ENCODE results near the gene CER1. TPM values are rescaled to one million over a fixed set of nuclear protein-coding genes. Genes with fewer than 3 reads are reported as not detected.
"Not testable (repeated sequence)": the region's sequence is repeated elsewhere in the genome, so short reads cannot be mapped to it uniquely, and the experiment has no call there.

The CER1 gene
- total RNA-seq, 1 experiment from 2014 or later: not detected

- Histone ChIP-seq H3K36me3 (peaks cover 64% of the 10 kb centered on the region), H3K9me3 (peaks cover 19% of the 10 kb centered on the region), H3K4me3 (no peak overlapping the region), H3K27me3 (no peaks in the 10 kb centered on the region)
- DNase-seq: peak; percentile 94
These were observed 35.4 kb downstream of the CER1 start for GRCh38 chr9:14687042-14687719.

- peaks cover 69% of the 10 kb centered on the region for H3K36me3 ChIP-seq
- DNase-seq: no peak
- peaks cover 25% of the 10 kb centered on the region for H3K9me3 ChIP-seq
- no peak overlapping the region for H3K4me3 ChIP-seq
- no peaks in the 10 kb centered on the region for H3K27me3 ChIP-seq
These were observed 36.4 kb downstream of the CER1 start for GRCh38 chr9:14686168-14686567.

- not testable (repeated sequence) for H3K27me3 ChIP-seq, DNase-seq
These were observed 39.9 kb downstream of the CER1 start for GRCh38 chr9:14682616-14683015.

GRCh38 chr9:14678776-14679175, 43.8 kb downstream of the CER1 start:
- DNase-seq: no peak
- H3K4me3 ChIP-seq: no peak overlapping the region
- H3K27me3 ChIP-seq: no peaks in the 10 kb centered on the region
- H3K36me3 ChIP-seq: peaks cover 80% of the 10 kb centered on the region
- peaks cover 12% of the 10 kb centered on the region for H3K9me3 ChIP-seq

More at GRCh38 chr9:14682616-14683015, 39.9 kb downstream of the CER1 start:
- H3K4me3 ChIP-seq: not testable (repeated sequence)
- peaks cover 25% of the 10 kb centered on the region for H3K9me3 ChIP-seq
- peaks cover 68% of the 10 kb centered on the region for H3K36me3 ChIP-seq

- H3K27me3 ChIP-seq: no peaks in the 10 kb centered on the region
- DNase-seq: no peak
- no peak overlapping the region for H3K4me3 ChIP-seq
- peaks cover 87% of the 10 kb centered on the region for H3K36me3 ChIP-seq
- H3K9me3 ChIP-seq: peaks cover 12% of the 10 kb centered on the region
These were observed 44.7 kb downstream of the CER1 start for GRCh38 chr9:14677872-14678271.

GRCh38 chr9:14677396-14677795, 45.1 kb downstream of the CER1 start:
- H3K27me3 ChIP-seq: no peaks in the 10 kb centered on the region

GRCh38 chr9:14674630-14675029, 47.9 kb downstream of the CER1 start:
- no peak for DNase-seq
- H3K9me3 ChIP-seq: peaks cover 13% of the 10 kb centered on the region
- H3K36me3 ChIP-seq: peaks cover 90% of the 10 kb centered on the region
- H3K4me3 ChIP-seq: no peak overlapping the region
- H3K27me3 ChIP-seq: no peaks in the 10 kb centered on the region

More at GRCh38 chr9:14677396-14677795, 45.1 kb downstream of the CER1 start:
- Histone ChIP-seq H3K4me3 (no peak overlapping the region), H3K36me3 (peaks cover 88% of the 10 kb centered on the region), H3K9me3 (peaks cover 8% of the 10 kb centered on the region)
- no peak for DNase-seq

- no peak for DNase-seq
- H3K9me3 ChIP-seq: peaks cover 13% of the 10 kb centered on the region
- peaks cover 60% of the 10 kb centered on the region for H3K36me3 ChIP-seq
- no peaks in the 10 kb centered on the region for H3K27me3 ChIP-seq
- H3K4me3 ChIP-seq: no peak overlapping the region
These were observed 51.2 kb downstream of the CER1 start for GRCh38 chr9:14671377-14671776.

GRCh38 chr9:14670718-14671117, 51.8 kb downstream of the CER1 start:
- no peak overlapping the region for H3K4me3 ChIP-seq
- H3K36me3 ChIP-seq: peaks cover 56% of the 10 kb centered on the region
- DNase-seq: no peak
- no peaks in the 10 kb centered on the region for H3K27me3 ChIP-seq
- peaks cover 13% of the 10 kb centered on the region for H3K9me3 ChIP-seq

Other genes starting within 250 kb of the CER1 start
- gene ZDHHC21, start 29.3 kb downstream of the CER1 start, total RNA-seq (2014; rRNA removed; shearing (Covaris generic); ENCODE audit: low replicate concordance): 75.4 and 95.2 TPM in 2 replicates
- 0.37 and 0.43 TPM in 2 replicates for gene FREM1, start 187.7 kb upstream of the CER1 start, total RNA-seq (2014; rRNA removed; shearing (Covaris generic); ENCODE audit: low replicate concordance)